Nephron progenitor cell (in vitro differentiated cells): Measurements from ENCODE around the gene ASPHD1.

ENCODE experiments used
- DNase-seq: peaks from one replicate; pipeline ENCODE4 v3.0.0; 2021
- H3K27ac Mint-ChIP-seq: 2 replicates; pipeline ENCODE4 v1.8.0; 2021; ENCODE audit warnings: mild to moderate bottlenecking, moderate library complexity, mixed read lengths
- H3K27me3 Mint-ChIP-seq: 2 replicates; pipeline ENCODE4 v1.8.0; 2021; ENCODE audit warnings: mild to moderate bottlenecking, low read depth, mixed read lengths; ENCODE audit not compliant: poor library complexity
- H3K36me3 Mint-ChIP-seq: 2 replicates; pipeline ENCODE4 v1.8.0; 2021; ENCODE audit warnings: low read depth, mixed read lengths
- H3K4me1 Mint-ChIP-seq: 2 replicates; pipeline ENCODE4 v1.8.0; 2021; ENCODE audit warnings: mixed read lengths
- H3K4me3 Mint-ChIP-seq: 2 replicates; pipeline ENCODE4 v1.8.0; 2021; ENCODE audit warnings: mild to moderate bottlenecking, moderate library complexity, mixed read lengths
- H3K9me3 Mint-ChIP-seq: 2 replicates; pipeline ENCODE4 v1.8.0; 2021; ENCODE audit warnings: mild to moderate bottlenecking, moderate library complexity, mixed read lengths
- CTCF ChIP-seq: fragments of 200-600 bp; sonication (generic); IDR thresholded peaks from 2 replicates; pipeline ENCODE4 v1.5.0; 2021; ENCODE audit warnings: antibody characterized with exemption

Gene ASPHD1

GRCh38 chr16:29900102-29900887 is at the start of gene ASPHD1:
ASPHD1 (plus strand) TSS chr16:29900488; CDS start chr16:29900972, 484 bp downstream.
- Mint-ChIP-seq H3K27me3 (peaks cover 40% of the 10 kb centered on the region), H3K36me3 (no peaks in the 10 kb centered on the region), H3K27ac (no peak within 1 kb of the TSS), H3K4me1 (peaks cover 51% of the 10 kb centered on the region), H3K9me3 (no peaks in the 10 kb centered on the region), H3K4me3 (peak within 1 kb of the TSS; percentile 80)
- no peak for TF ChIP-seq CTCF
- peak; percentile 65 for DNase-seq

DNA sequence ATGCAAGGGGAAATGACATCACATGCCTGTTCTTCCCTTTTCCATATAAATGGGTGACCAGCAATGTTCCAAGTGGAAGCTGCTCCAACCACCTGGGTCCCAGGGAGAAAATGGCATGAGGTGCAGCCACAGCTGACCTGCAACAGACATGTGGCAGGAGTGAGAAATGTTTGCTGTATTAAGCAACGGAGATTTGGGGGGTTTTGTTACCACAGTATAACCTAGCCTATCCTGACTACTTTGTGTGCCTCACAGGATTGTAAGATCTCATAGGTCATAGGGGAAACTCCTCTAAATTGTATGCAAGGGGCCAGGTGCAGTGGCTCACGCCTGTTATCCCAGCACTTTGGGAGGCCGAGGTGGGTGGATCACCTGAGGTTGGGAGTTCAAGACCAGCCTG is 49.3 kb upstream of the ASPHD1 start:
- Mint-ChIP-seq H3K4me1 (peaks cover 13% of the 10 kb centered on the region), H3K27me3 (peaks cover 36% of the 10 kb centered on the region), H3K27ac (no peak overlapping the region), H3K4me3 (no peak overlapping the region), H3K36me3 (no peaks in the 10 kb centered on the region), H3K9me3 (no peaks in the 10 kb centered on the region)
- no peak for TF ChIP-seq CTCF
- DNase-seq = no peak

GRCh38 chr16:29852654-29853053 is 47.6 kb upstream of the ASPHD1 start:
- Mint-ChIP-seq H3K9me3 (no peaks in the 10 kb centered on the region), H3K36me3 (no peaks in the 10 kb centered on the region), H3K27me3 (peaks cover 33% of the 10 kb centered on the region), H3K4me1 (peaks cover 18% of the 10 kb centered on the region), H3K27ac (no peak overlapping the region), H3K4me3 (no peak overlapping the region)
- TF ChIP-seq CTCF = no peak
- DNase-seq = no peak

DNA sequence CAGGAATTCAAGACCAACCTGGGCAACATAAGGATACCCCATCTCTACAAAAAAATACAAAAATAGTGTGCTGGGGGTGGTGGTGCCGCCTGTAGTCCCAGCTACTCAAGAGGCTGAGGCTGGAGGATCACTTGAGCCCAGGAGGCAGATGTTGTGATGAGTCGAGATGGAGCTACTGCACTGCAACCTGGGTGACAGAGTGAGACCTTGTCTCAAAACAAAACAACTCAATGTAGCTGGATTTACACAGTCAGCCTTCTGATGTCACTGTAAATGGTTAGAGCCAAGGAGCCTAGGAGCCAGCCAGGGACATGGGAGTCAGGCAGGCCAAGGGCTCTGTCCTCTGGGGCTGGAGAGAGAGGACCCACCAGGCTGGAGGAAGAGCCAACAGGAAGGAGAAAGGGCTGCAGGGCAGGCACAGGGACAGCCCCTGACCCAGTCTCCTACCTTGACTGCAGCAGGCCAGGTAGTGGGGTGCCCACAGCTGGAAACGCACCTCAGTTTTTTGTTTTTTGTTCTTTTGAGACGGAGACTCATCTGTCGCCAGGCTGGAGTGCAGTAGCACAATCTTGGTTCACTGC is 45.7 kb upstream of the ASPHD1 start:
- Mint-ChIP-seq H3K27ac (no peak overlapping the region), H3K27me3 (peaks cover 32% of the 10 kb centered on the region), H3K36me3 (peaks cover 15% of the 10 kb centered on the region), H3K9me3 (no peaks in the 10 kb centered on the region), H3K4me1 (peaks cover 12% of the 10 kb centered on the region), H3K4me3 (no peak overlapping the region)
- no peak for DNase-seq
- no peak for TF ChIP-seq CTCF

- Mint-ChIP-seq H3K4me1 (peaks cover 22% of the 10 kb centered on the region), H3K4me3 (no peak overlapping the region), H3K9me3 (no peaks in the 10 kb centered on the region), H3K27me3 (peaks cover 25% of the 10 kb centered on the region), H3K36me3 (peaks cover 26% of the 10 kb centered on the region), H3K27ac (peak overlapping the region; percentile 83)
- no peak for DNase-seq
- TF ChIP-seq CTCF = no peak
Observed at GRCh38 chr16:29857133-29857760, 43.0 kb upstream of the ASPHD1 start.
